Endothelial cell of umbilical vein (primary cell): ENCODE data around the gene LGR6. TPM values are rescaled to one million over a fixed set of nuclear protein-coding genes. Genes with fewer than 3 reads are reported as not detected.

Source experiments
- BruUV-seq: library from RNA; stranded (reverse); fragments of 400-500 nt; replicated peaks from 2 replicates; lab custom pipeline; 2021; lab: Mats Ljungman, UMichigan
- CTCF ChIA-PET: fragments of 300-600, 350-600 bp; sonication (Branson Sonifier 250); formaldehyde crosslinking; loops from one replicate; lab custom pipeline; 2021; ENCODE audit warnings: antibody characterized with exemption, inconsistent platforms; lab: Charles Lee
- POLR2A ChIA-PET: fragments of 300-600, 350-600 bp; sonication (Branson Sonifier 250); formaldehyde crosslinking; loops from one replicate; lab custom pipeline; 2021; ENCODE audit warnings: antibody characterized with exemption, inconsistent platforms; lab: Charles Lee
- DNase-seq: peaks from one replicate; pipeline ENCODE4 v3.0.0-alpha.2; 2011; ENCODE audit warnings: low read depth, low spot score
- FAIRE-seq: peaks from 2 replicates; lab custom pipeline; 2011; peaks lifted over from hg19 to GRCh38; lab: Jason Lieb, UNC
- H2AFZ ChIP-seq: 2 replicates; pipeline ENCODE4 v1.6.0; 2012; ENCODE audit warnings: low read depth, low read length, control low read depth, inconsistent platforms
- H3K27ac ChIP-seq: 2 replicates; pipeline ENCODE4 v1.5.1; 2011; ENCODE audit warnings: low read depth, mild to moderate bottlenecking, control low read depth, low read length, moderate library complexity; ENCODE audit not compliant: insufficient read depth
- H3K27me3 ChIP-seq, 2 experiments: 2 replicates each; pipeline versions ENCODE4 v1.6.0 to v1.6.1; 2011; ENCODE audit warnings: low read length in 2 of 2, mixed read lengths in 1 of 2; ENCODE audit not compliant: control insufficient read depth in 2 of 2, insufficient read depth in 2 of 2
- H3K36me3 ChIP-seq, 2 experiments: 2 replicates in 1 of 2; 3 replicates in 1 of 2; pipeline ENCODE4 v1.5.1; 2011; ENCODE audit warnings: low read length in 2 of 2, mild to moderate bottlenecking in 1 of 2, moderate library complexity in 1 of 2; ENCODE audit not compliant: control insufficient read depth in 2 of 2, insufficient read depth in 2 of 2; ENCODE audit errors: extremely low read depth in 1 of 2
- H3K4me1 ChIP-seq: 3 replicates; pipeline ENCODE4 v1.5.1; 2011; ENCODE audit warnings: mild to moderate bottlenecking, low read length; ENCODE audit not compliant: control insufficient read depth, insufficient read depth; ENCODE audit errors: extremely low read depth
- H3K4me2 ChIP-seq: 2 replicates; pipeline ENCODE4 v1.6.1; 2011; ENCODE audit warnings: low read length, control low read depth, mixed read lengths; ENCODE audit not compliant: insufficient read depth
- H3K4me3 ChIP-seq, 3 experiments: fragments of 200-600 bp in 1 of 3; sonication (generic), shearing (Covaris generic) in 1 of 3; replicated peaks in 1 of 3; 2 replicates each; pipeline ENCODE4 v1.5.1; 2011 to 2016; ENCODE audit warnings: control low read depth in 3 of 3, low read length in 3 of 3, mild to moderate bottlenecking in 2 of 3, inconsistent platforms in 1 of 3, low read depth in 1 of 3, moderate library complexity in 1 of 3; ENCODE audit not compliant: insufficient read depth in 1 of 3
- H3K79me2 ChIP-seq: 2 replicates; pipeline ENCODE4 v1.6.0; 2012; ENCODE audit warnings: low read length, inconsistent platforms; ENCODE audit not compliant: control insufficient read depth, insufficient read depth
- H3K9ac ChIP-seq: replicated peaks from 2 replicates; pipeline ENCODE3; 2011; ENCODE audit warnings: low read length, control low read depth; ENCODE audit not compliant: insufficient read depth; ENCODE audit errors: extremely low read depth
- H3K9me1 ChIP-seq: replicated peaks from 3 replicates; pipeline ENCODE4 v1.6.0; 2011; ENCODE audit warnings: mild to moderate bottlenecking, low read length; ENCODE audit not compliant: control insufficient read depth, insufficient read depth; ENCODE audit errors: extremely low read depth
- H3K9me3 ChIP-seq: replicated peaks from 2 replicates; pipeline ENCODE4 v1.5.1; 2012; ENCODE audit warnings: low read length, inconsistent platforms; ENCODE audit not compliant: control insufficient read depth, insufficient read depth
- H4K20me1 ChIP-seq: replicated peaks from 2 replicates; pipeline ENCODE3; 2011; ENCODE audit warnings: mild to moderate bottlenecking, low read length; ENCODE audit not compliant: control insufficient read depth, insufficient read depth; ENCODE audit errors: extremely low read depth
- CTCF ChIP-seq, 2 donors: IDR thresholded peaks; 1 replicate in 1 of 2; 2 replicates in 1 of 2; pipeline ENCODE4 v1.5.1; 2011; ENCODE audit warnings: low read length in 2 of 2, mild to moderate bottlenecking in 2 of 2, moderate library complexity in 2 of 2, control low read depth in 1 of 2, inconsistent platforms in 1 of 2, low read depth in 1 of 2; ENCODE audit not compliant: insufficient read depth in 1 of 2; ENCODE audit errors: extremely low read depth in 1 of 2
- EZH2 ChIP-seq: IDR thresholded peaks from 2 replicates; pipeline ENCODE4 v1.6.1; 2012; ENCODE audit warnings: borderline replicate concordance, low read depth, mild to moderate bottlenecking, moderate library complexity, low read length, inconsistent platforms; ENCODE audit not compliant: severe bottlenecking
- FOS ChIP-seq: IDR thresholded peaks from 2 replicates; pipeline ENCODE4 v1.6.1; 2011; ENCODE audit warnings: mild to moderate bottlenecking, low read length, moderate library complexity, borderline replicate concordance; ENCODE audit not compliant: insufficient read depth
- GATA2 ChIP-seq: IDR thresholded peaks from 2 replicates; pipeline ENCODE4 v1.7.0; 2011; ENCODE audit warnings: low read depth, mild to moderate bottlenecking, moderate library complexity, mixed read lengths, low read length; ENCODE audit not compliant: insufficient read length, insufficient read depth
- JUN ChIP-seq: IDR thresholded peaks from 2 replicates; pipeline ENCODE4 v1.6.1; 2011; ENCODE audit warnings: borderline replicate concordance, low read depth; ENCODE audit not compliant: insufficient read length, insufficient read depth
- MAX ChIP-seq: IDR thresholded peaks from 2 replicates; pipeline ENCODE4 v1.6.1; 2011; ENCODE audit not compliant: insufficient read depth, insufficient read length
- MYC ChIP-seq: IDR thresholded peaks from one replicate; pipeline ENCODE4 v1.6.1; 2011; ENCODE audit warnings: mild to moderate bottlenecking, low read depth, low read length
- POLR2A ChIP-seq: IDR thresholded peaks from 2 replicates; pipeline ENCODE4 v1.6.1; 2012; ENCODE audit warnings: low read depth, mild to moderate bottlenecking, control low read depth, low read length
- POLR2AphosphoS5 ChIP-seq: IDR thresholded peaks from 2 replicates; pipeline ENCODE4 v1.6.1; 2012; ENCODE audit warnings: low read depth, mild to moderate bottlenecking, control low read depth, low read length, moderate library complexity; ENCODE audit not compliant: insufficient read depth
- dilution Hi-C: fragments of 300-500 bp; cut with MboI; formaldehyde crosslinking; loops from one replicate; pipeline ENCODE4 v1.15.0; 2019; ENCODE audit warnings: low sequenced_read_pairs; ENCODE audit not compliant: extremely low pct_ligation_motif_present
- intact Hi-C: fragments of 100-400 bp; cut with micrococcal nuclease; formaldehyde crosslinking; loops from one replicate; pipeline ENCODE4 v1.10.0; 2022
- polyA plus RNA-seq, 4 experiments: library from polyadenylated mRNA; depleted of rRNA in 3 of 4; stranded (reverse) in 3 of 4; unstranded in 1 of 4; fragments of >200 nt; gene quantifications; 2 replicates each; pipeline versions ENCODE4 v1.2.1 to v1.2.3, GENCODE V29; 2011 to 2012; ENCODE audit warnings: missing spikeins in 1 of 4
- total RNA-seq: library from RNA; stranded (reverse); gene quantifications from 2 replicates; pipeline ENCODE4 v1.2.3, GENCODE V29; 2021

Gene LGR6
- total and polyA plus RNA-seq, 2 donors (not counting 3 experiments of a cell fraction or from before 2014, with no cell fraction given): not detected

DNA sequence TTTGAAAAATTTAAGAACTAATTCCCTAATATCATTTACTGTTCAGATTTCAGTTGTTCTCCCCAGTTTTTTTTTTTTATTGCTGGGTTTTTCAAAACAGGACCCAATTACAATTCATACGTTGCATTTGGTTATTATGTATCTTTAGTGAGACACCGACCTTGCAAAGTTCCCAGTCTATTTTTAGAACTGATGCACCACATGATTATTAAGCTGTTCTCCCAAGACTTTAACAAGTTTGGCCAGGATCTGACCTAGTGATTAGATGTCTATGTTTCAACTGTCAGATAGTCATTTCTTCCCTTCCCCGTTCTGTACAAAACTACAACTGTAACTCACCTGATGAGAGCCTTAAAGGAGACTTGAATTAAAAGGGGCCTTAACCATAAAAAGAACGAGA, 140.3 kb downstream of the LGR6 start:
- no peaks in the 10 kb centered on the region for H3K9me3 ChIP-seq
- no peak for TF ChIP-seq CTCF (IDR thresholded peaks at IDR 0.05; ENCODE audit: extremely low read depth in 1 of 2, insufficient read depth in 1 of 2, low read depth in 1 of 2, low read length in 2 of 2)
- TF ChIP-seq GATA2: no peak
- no peak for TF ChIP-seq EZH2
- TF ChIP-seq JUN: no peak
- TF ChIP-seq POLR2A: no peak
- TF ChIP-seq MYC: no peak
- TF ChIP-seq FOS: no peak
- TF ChIP-seq MAX: no peak
- TF ChIP-seq POLR2AphosphoS5: no peak
- H3K4me2 ChIP-seq: no peak overlapping the region
- H3K36me3 ChIP-seq: peaks cover 7 to 16% of the 10 kb centered on the region in 2 experiments
- ChIA-PET CTCF (no interaction called here), POLR2A (no interaction called here)
- H3K27me3 ChIP-seq: no peaks in the 10 kb centered on the region
- H2AFZ ChIP-seq: no peak overlapping the region
- DNase-seq: no peak
- peaks cover 14% of the 10 kb centered on the region for H3K79me2 ChIP-seq
- H3K27ac ChIP-seq: no peak overlapping the region
- no peaks in the 10 kb centered on the region for H4K20me1 ChIP-seq
- no peaks in the 10 kb centered on the region for H3K4me1 ChIP-seq
- no TSS peak for BruUV-seq
- no peak for FAIRE-seq
- no peaks in the 10 kb centered on the region for H3K9me1 ChIP-seq
- no peak overlapping the region for H3K9ac ChIP-seq
- dilution Hi-C loops (no loop called here), intact Hi-C loops (no loop called here)
- H3K4me3 ChIP-seq: no peak overlapping the region
